Raji (cell line): ENCODE results near the gene DCLK2.

ENCODE experiments used
- POLR2A ChIP-seq: IDR thresholded peaks from 2 replicates; pipeline ENCODE4 v1.6.1; 2011; ENCODE audit warnings: low read depth, low read length, control low read depth; ENCODE audit not compliant: insufficient read depth

The DCLK2 gene

GRCh38 chr4:150199056-150199455 lies 120.8 kb downstream of the DCLK2 start:
- no peak for TF ChIP-seq POLR2A

GRCh38 chr4:150205016-150205415 lies 126.8 kb downstream of the DCLK2 start:
- no peak for TF ChIP-seq POLR2A

GRCh38 chr4:150206265-150206664 lies 128.0 kb downstream of the DCLK2 start:
- TF ChIP-seq POLR2A, result no peak

- no peak for TF ChIP-seq POLR2A
These were observed 128.7 kb downstream of the DCLK2 start for GRCh38 chr4:150206954-150207353.

- no peak for TF ChIP-seq POLR2A
These were observed 129.6 kb downstream of the DCLK2 start for GRCh38 chr4:150207871-150208270.

- no peak for TF ChIP-seq POLR2A
These were observed 131.0 kb downstream of the DCLK2 start for GRCh38 chr4:150209140-150209829.

- TF ChIP-seq POLR2A, result no peak
These were observed 132.8 kb downstream of the DCLK2 start for GRCh38 chr4:150211016-150211415.

GRCh38 chr4:150211799-150212445 lies 133.7 kb downstream of the DCLK2 start:
- no peak for TF ChIP-seq POLR2A

GRCh38 chr4:150212485-150212884 lies 134.2 kb downstream of the DCLK2 start:
- no peak for TF ChIP-seq POLR2A

- no peak for TF ChIP-seq POLR2A
These were observed 134.7 kb downstream of the DCLK2 start for GRCh38 chr4:150212927-150213326.

- no peak for TF ChIP-seq POLR2A
These were observed 137.4 kb downstream of the DCLK2 start for GRCh38 chr4:150215601-150216000.

- TF ChIP-seq POLR2A, result no peak
These were observed 138.5 kb downstream of the DCLK2 start for GRCh38 chr4:150216726-150217125.

GRCh38 chr4:150217192-150217591 lies 138.9 kb downstream of the DCLK2 start:
- TF ChIP-seq POLR2A, result no peak

- no peak for TF ChIP-seq POLR2A
These were observed 139.6 kb downstream of the DCLK2 start for GRCh38 chr4:150217808-150218207.

- TF ChIP-seq POLR2A, result no peak
These were observed 140.2 kb downstream of the DCLK2 start for GRCh38 chr4:150218447-150218846.

GRCh38 chr4:150219841-150220240 lies 141.6 kb downstream of the DCLK2 start:
- TF ChIP-seq POLR2A, result no peak
